HG03045 (cell line): ENCODE results near the gene KCNT2.

Experiments used
- ATAC-seq: cut with Tn5 transposase; IDR thresholded peaks from one replicate; pipeline ENCODE4 v1.9.1; 2021; ENCODE audit warnings: mild to moderate bottlenecking, moderate library complexity; ENCODE audit not compliant: unreplicated experiment

The KCNT2 gene

GRCh38 chr1:196214866-196215265 lies 393.4 kb downstream of the KCNT2 start:
- ATAC-seq: no peak

- no peak for ATAC-seq
Observed at GRCh38 chr1:196209983-196210382, 398.3 kb downstream of the KCNT2 start.

GRCh38 chr1:196209265-196209664 lies 399.0 kb downstream of the KCNT2 start:
- no peak for ATAC-seq

- ATAC-seq: no peak
Observed at GRCh38 chr1:196207612-196208217, 400.5 kb downstream of the KCNT2 start.

- no peak for ATAC-seq
Observed at GRCh38 chr1:196205882-196206281, 402.4 kb downstream of the KCNT2 start.

- no peak for ATAC-seq
Observed at GRCh38 chr1:196196486-196196885, 411.8 kb downstream of the KCNT2 start.

GRCh38 chr1:196193896-196194559 lies 414.2 kb downstream of the KCNT2 start:
- no peak for ATAC-seq

GRCh38 chr1:196183941-196184340 lies 424.3 kb downstream of the KCNT2 start:
- ATAC-seq: no peak

- no peak for ATAC-seq
Observed at GRCh38 chr1:196181594-196181878, 426.7 kb downstream of the KCNT2 start.

GRCh38 chr1:196180847-196181593 lies 427.2 kb downstream of the KCNT2 start:
- no peak for ATAC-seq

GRCh38 chr1:196178083-196178635 lies 430.1 kb downstream of the KCNT2 start:
- no peak for ATAC-seq
